Activated naive CD4-positive, alpha-beta T cell treated with anti-CD3 and anti-CD28 coated beads, Interleukin-2, amount 10 ng/mL, durations not matched to agents 7 days and 5 days (primary cell): ENCODE measurements around the gene HAUS8.
"Not testable (repeated sequence)": the region's sequence is repeated elsewhere in the genome, so short reads cannot be mapped to it uniquely, and the experiment has no call there.

Source experiments
- CTCF ChIA-PET: fragments of 350-600 bp; sonication (Branson Sonifier 250); formaldehyde crosslinking; loops from one replicate; lab custom pipeline; 2021; ENCODE audit warnings: antibody characterized with exemption; lab: Charles Lee
- DNase-seq: peaks from one replicate; pipeline ENCODE4 v3.0.0-alpha.2; 2020
- H3K27ac Mint-ChIP-seq: one replicate; pipeline ENCODE4 v1.8.0; 2021; ENCODE audit warnings: mild to moderate bottlenecking, moderate library complexity, mixed read lengths
- H3K27me3 Mint-ChIP-seq: one replicate; pipeline ENCODE4 v1.8.0; 2021; ENCODE audit warnings: mild to moderate bottlenecking, mixed read lengths
- H3K36me3 Mint-ChIP-seq: one replicate; pipeline ENCODE4 v1.8.0; 2021; ENCODE audit warnings: mixed read lengths
- H3K4me1 Mint-ChIP-seq: one replicate; pipeline ENCODE4 v1.8.0; 2021; ENCODE audit warnings: mixed read lengths
- H3K4me3 Mint-ChIP-seq: one replicate; pipeline ENCODE4 v1.8.0; 2021; ENCODE audit warnings: mild to moderate bottlenecking, moderate library complexity, mixed read lengths
- H3K9me3 Mint-ChIP-seq: one replicate; pipeline ENCODE4 v1.8.0; 2021; ENCODE audit warnings: mixed read lengths

Gene HAUS8

GRCh38 chr19:17025361-17025760 lies 49.9 kb downstream of the HAUS8 start:
- peaks cover 87% of the 10 kb centered on the region for H3K27me3 Mint-ChIP-seq

DNA sequence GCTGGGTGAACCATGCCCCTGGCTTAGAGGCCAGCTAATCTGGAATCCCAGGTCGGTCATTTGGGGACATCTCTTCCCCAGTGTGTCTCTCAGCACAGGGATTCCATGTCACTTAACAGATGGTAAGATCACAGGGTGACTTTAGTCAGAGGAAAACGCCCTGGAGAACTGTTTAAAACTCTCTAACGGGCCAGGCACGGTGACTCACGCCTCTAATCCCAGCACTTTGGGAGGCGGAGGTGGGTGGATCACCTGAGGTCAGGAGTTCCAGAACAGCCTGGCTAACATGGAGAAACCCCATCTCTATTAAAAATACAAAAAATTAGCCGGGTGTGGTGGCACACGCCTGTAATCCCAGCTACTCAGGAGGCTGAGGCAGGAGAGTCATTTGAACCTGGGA lies 50.3 kb downstream of the HAUS8 start:
- H3K27me3 Mint-ChIP-seq: peaks cover 83% of the 10 kb centered on the region
- H3K4me1 Mint-ChIP-seq, H3K4me3 Mint-ChIP-seq, H3K27ac Mint-ChIP-seq, CTCF ChIA-PET, DNase-seq: not testable (repeated sequence)
- peaks cover 25% of the 10 kb centered on the region for H3K9me3 Mint-ChIP-seq
- H3K36me3 Mint-ChIP-seq: peaks cover 12% of the 10 kb centered on the region

More at GRCh38 chr19:17025361-17025760, 49.9 kb downstream of the HAUS8 start:
- no peak for DNase-seq
- Mint-ChIP-seq H3K4me3 (no peak overlapping the region), H3K4me1 (peaks cover 9% of the 10 kb centered on the region), H3K27ac (no peak overlapping the region), H3K9me3 (peaks cover 25% of the 10 kb centered on the region), H3K36me3 (peaks cover 12% of the 10 kb centered on the region)
- CTCF ChIA-PET: no interaction called here

DNA sequence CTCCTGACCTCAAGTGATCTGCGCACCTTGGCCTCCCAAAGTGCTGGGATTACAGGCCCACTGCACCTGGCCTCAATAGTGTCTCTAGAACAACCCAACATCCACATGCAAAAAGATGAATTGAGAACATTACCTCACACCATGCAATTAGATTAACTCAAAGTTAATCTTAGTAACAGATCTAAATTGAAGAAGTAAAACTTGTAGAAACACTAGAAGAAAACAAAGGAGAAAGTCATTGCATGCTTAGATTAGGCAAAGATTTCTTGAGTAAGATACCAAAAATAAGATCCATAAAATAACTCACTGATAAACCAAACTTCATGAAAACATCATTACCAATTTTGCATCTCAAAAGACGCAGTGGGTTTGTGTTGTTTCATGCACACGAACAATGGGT lies 51.4 kb downstream of the HAUS8 start:
- Mint-ChIP-seq H3K9me3 (peaks cover 25% of the 10 kb centered on the region), H3K4me1 (peaks cover 9% of the 10 kb centered on the region), H3K27ac (no peak overlapping the region), H3K27me3 (peaks cover 72% of the 10 kb centered on the region), H3K36me3 (peaks cover 11% of the 10 kb centered on the region), H3K4me3 (no peak overlapping the region)
- no peak for DNase-seq
- CTCF ChIA-PET: no interaction called here

DNA sequence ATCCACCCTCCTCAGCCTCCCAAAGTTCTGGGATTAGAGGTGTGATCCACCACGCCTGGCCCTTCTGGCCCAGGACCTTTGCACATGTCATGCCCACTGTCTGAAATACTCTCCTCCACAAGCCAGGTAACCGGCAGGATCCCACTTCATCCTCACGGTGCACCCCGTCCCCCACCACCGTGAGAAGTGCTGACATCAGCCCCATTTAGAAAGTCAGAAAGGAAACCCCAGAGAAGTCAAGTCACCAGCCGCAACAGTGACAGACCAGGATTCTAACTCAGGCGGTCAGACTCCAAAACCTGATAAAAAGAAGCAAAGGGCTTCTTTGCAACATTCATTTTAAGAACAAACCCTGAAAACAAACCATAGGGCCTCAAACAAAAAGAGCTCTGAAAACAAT lies 52.5 kb downstream of the HAUS8 start:
- Mint-ChIP-seq H3K4me1 (peaks cover 9% of the 10 kb centered on the region), H3K27me3 (peaks cover 61% of the 10 kb centered on the region), H3K27ac (no peak overlapping the region), H3K36me3 (peaks cover 11% of the 10 kb centered on the region), H3K9me3 (peaks cover 25% of the 10 kb centered on the region), H3K4me3 (no peak overlapping the region)
- CTCF ChIA-PET: no interaction called here
- no peak for DNase-seq

- Mint-ChIP-seq H3K4me1 (peaks cover 5% of the 10 kb centered on the region), H3K36me3 (peaks cover 11% of the 10 kb centered on the region), H3K27ac (no peak overlapping the region), H3K9me3 (peaks cover 25% of the 10 kb centered on the region), H3K4me3 (no peak overlapping the region), H3K27me3 (peaks cover 54% of the 10 kb centered on the region)
- DNase-seq: no peak
- CTCF ChIA-PET: no interaction called here
Observed at GRCh38 chr19:17021793-17022590, 53.3 kb downstream of the HAUS8 start.

DNA sequence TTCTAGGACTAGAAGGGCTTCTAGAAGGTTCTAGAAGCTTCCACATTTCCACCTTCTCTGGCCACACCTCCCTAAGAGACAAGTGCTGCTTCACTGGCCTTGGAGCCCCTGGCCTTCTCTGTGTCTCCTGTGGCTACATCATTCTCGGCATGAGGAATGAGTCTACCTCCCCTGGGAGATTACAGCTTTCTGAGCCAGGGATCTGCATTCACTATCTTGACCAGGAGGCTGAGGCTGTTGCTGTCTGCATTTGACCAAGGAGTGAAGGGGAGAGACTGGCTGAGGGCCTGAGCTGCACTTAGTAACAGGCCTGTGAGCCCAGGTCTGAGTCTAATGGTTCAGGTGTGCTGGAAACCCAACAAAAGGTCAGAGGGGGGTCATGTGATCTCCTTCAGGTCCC lies 53.9 kb downstream of the HAUS8 start:
- Mint-ChIP-seq H3K27ac (no peak overlapping the region), H3K27me3 (peaks cover 56% of the 10 kb centered on the region), H3K9me3 (peaks cover 25% of the 10 kb centered on the region), H3K36me3 (peaks cover 11% of the 10 kb centered on the region), H3K4me3 (no peak overlapping the region), H3K4me1 (peaks cover 5% of the 10 kb centered on the region)
- no peak for DNase-seq
- CTCF ChIA-PET: interaction anchor here (0.6 to 0.9 kb wide), 2 partner anchors 249 to 251 kb away, joined by 3 to 5 read pairs; no protein-coding TSS in a partner anchor

DNA sequence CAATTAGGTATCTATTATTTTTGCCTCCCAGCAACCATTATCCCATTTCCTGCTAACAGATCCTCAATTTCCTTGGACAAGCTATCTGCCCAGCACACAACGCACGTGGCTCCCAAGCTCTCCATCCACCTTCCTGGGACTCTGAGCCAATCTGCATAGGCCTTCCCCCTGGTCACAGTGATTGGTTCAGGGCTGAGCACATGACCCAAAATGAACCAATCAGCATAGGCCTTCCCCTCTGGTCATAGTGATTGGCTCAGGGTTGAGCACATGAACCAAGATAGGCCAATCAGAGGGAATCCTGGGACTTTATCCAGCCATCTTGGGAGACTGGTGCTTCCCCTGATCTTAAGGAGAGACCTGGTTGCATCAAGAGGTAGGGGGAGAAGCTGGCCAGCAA lies 54.4 kb downstream of the HAUS8 start:
- no peak for DNase-seq
- CTCF ChIA-PET: interaction anchor here (0.6 to 0.9 kb wide), 2 partner anchors 249 to 250 kb away, joined by 3 to 5 read pairs; no protein-coding TSS in a partner anchor
- H3K4me3 Mint-ChIP-seq: no peak overlapping the region
- H3K27ac Mint-ChIP-seq: no peak overlapping the region
- peaks cover 11% of the 10 kb centered on the region for H3K36me3 Mint-ChIP-seq
- peaks cover 53% of the 10 kb centered on the region for H3K27me3 Mint-ChIP-seq
- peaks cover 1% of the 10 kb centered on the region for H3K4me1 Mint-ChIP-seq
- peaks cover 25% of the 10 kb centered on the region for H3K9me3 Mint-ChIP-seq

GRCh38 chr19:17020385-17020784 lies 54.9 kb downstream of the HAUS8 start:
- Mint-ChIP-seq H3K4me3 (no peak overlapping the region), H3K4me1 (no peaks in the 10 kb centered on the region), H3K27me3 (peaks cover 53% of the 10 kb centered on the region), H3K9me3 (peaks cover 25% of the 10 kb centered on the region), H3K27ac (no peak overlapping the region), H3K36me3 (peaks cover 11% of the 10 kb centered on the region)
- CTCF ChIA-PET: no interaction called here
- no peak for DNase-seq

- H3K9me3 Mint-ChIP-seq, H3K36me3 Mint-ChIP-seq, H3K4me1 Mint-ChIP-seq, CTCF ChIA-PET, DNase-seq, H3K27ac Mint-ChIP-seq, H3K4me3 Mint-ChIP-seq: not testable (repeated sequence)
- H3K27me3 Mint-ChIP-seq: peaks cover 25% of the 10 kb centered on the region
Observed at GRCh38 chr19:17014212-17014861, 60.9 kb downstream of the HAUS8 start.

DNA sequence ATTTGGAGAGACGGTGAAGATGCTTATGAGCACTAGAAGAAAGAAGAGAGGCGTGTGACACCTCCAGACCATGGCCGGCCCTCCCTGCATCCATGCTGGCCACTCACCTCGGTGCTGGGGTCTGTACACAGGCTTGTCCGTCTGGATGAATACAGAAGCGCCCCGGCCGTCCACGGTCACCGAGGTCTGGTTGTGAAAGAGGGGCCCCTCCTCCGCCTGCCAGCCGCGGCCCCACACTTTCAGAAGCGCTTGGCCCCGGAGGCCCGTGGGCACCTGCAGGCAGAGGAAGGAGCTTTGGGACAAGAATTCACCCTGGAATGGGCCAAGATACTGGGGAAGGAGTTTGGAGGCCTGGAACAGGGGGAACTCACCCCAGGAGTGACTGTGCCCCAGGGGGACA lies 63.8 kb downstream of the HAUS8 start:
- no peak overlapping the region for H3K27ac Mint-ChIP-seq
- no peak overlapping the region for H3K4me3 Mint-ChIP-seq
- peaks cover 42% of the 10 kb centered on the region for H3K27me3 Mint-ChIP-seq
- H3K4me1 Mint-ChIP-seq: no peaks in the 10 kb centered on the region
- no peak for DNase-seq
- CTCF ChIA-PET: no interaction called here
- H3K36me3 Mint-ChIP-seq: no peaks in the 10 kb centered on the region
- H3K9me3 Mint-ChIP-seq: peaks cover 1% of the 10 kb centered on the region

DNA sequence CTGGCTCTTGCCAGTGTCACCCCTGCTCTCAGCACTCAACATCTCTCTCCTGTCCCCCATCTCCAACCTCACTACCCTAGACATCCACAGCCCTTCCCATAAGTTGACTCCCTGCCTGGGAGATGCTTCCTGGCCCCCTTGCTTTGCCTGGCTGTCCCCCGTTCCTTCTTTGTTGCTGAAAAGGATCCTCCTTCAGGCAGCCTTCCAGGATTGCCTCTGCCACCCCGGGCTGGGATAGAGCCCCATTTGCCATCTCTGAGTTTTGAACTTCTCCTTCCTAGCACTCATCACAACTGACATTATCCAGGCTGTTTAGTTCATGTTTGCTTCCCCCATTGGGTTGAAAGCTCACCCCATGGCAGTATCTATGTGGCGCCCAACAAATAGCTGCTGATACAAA lies 68.7 kb downstream of the HAUS8 start:
- Mint-ChIP-seq H3K4me1 (peaks cover 19% of the 10 kb centered on the region), H3K9me3 (peaks cover 1% of the 10 kb centered on the region), H3K36me3 (no peaks in the 10 kb centered on the region), H3K27me3 (peaks cover 57% of the 10 kb centered on the region), H3K4me3 (no peak overlapping the region), H3K27ac (no peak overlapping the region)
- CTCF ChIA-PET: no interaction called here
- DNase-seq: no peak

- CTCF ChIA-PET: no interaction called here
- H3K4me1 Mint-ChIP-seq: peaks cover 33% of the 10 kb centered on the region
- H3K27me3 Mint-ChIP-seq: peaks cover 49% of the 10 kb centered on the region
- H3K4me3 Mint-ChIP-seq: no peak overlapping the region
- H3K27ac Mint-ChIP-seq: no peak overlapping the region
- no peak for DNase-seq
- peaks cover 1% of the 10 kb centered on the region for H3K36me3 Mint-ChIP-seq
- H3K9me3 Mint-ChIP-seq: peaks cover 1% of the 10 kb centered on the region
Observed at GRCh38 chr19:17005000-17005399, 70.3 kb downstream of the HAUS8 start.

GRCh38 chr19:17004386-17004785 lies 70.9 kb downstream of the HAUS8 start:
- H3K4me1 Mint-ChIP-seq: peaks cover 33% of the 10 kb centered on the region
- H3K4me3 Mint-ChIP-seq: no peak overlapping the region
- H3K9me3 Mint-ChIP-seq: peaks cover 1% of the 10 kb centered on the region
- no peak for DNase-seq
- H3K27me3 Mint-ChIP-seq: peaks cover 48% of the 10 kb centered on the region
- peaks cover 1% of the 10 kb centered on the region for H3K36me3 Mint-ChIP-seq
- H3K27ac Mint-ChIP-seq: no peak overlapping the region
- CTCF ChIA-PET: no interaction called here

- H3K27ac Mint-ChIP-seq: peak overlapping the region; percentile 91
- peaks cover 35% of the 10 kb centered on the region for H3K27me3 Mint-ChIP-seq
- peaks cover 10% of the 10 kb centered on the region for H3K9me3 Mint-ChIP-seq
- no peak for DNase-seq
- H3K4me1 Mint-ChIP-seq: peaks cover 33% of the 10 kb centered on the region
- CTCF ChIA-PET: no interaction called here
- H3K36me3 Mint-ChIP-seq: peaks cover 6% of the 10 kb centered on the region
- H3K4me3 Mint-ChIP-seq: no peak overlapping the region
Observed at GRCh38 chr19:17002455-17002854, 72.8 kb downstream of the HAUS8 start.
